PC-3 (cell line): Measurements from ENCODE around the gene SCN1B. TPM values are rescaled to one million over a fixed set of nuclear protein-coding genes. Genes with fewer than 3 reads are reported as not detected.

Experiments used
- ATAC-seq: fragments of 200-7000 bp; cut with Tn5 transposase; 2 replicates; pipeline ENCODE4 v1.9.1; 2020; ENCODE audit warnings: mild to moderate bottlenecking, moderate library complexity
- BruUV-seq: library from RNA; stranded (reverse); fragments of 400-500 nt; replicated peaks from 2 replicates; lab custom pipeline; 2021; lab: Mats Ljungman, UMichigan
- CTCF ChIA-PET: fragments of 300-600 bp; sonication (Branson Sonifier 250); formaldehyde crosslinking; loops from one replicate; lab custom pipeline; 2022; ENCODE audit warnings: antibody characterized with exemption; lab: Charles Lee
- POLR2A ChIA-PET: fragments of 300-600 bp; sonication (Branson Sonifier 250); formaldehyde crosslinking; loops from one replicate; lab custom pipeline; 2022; ENCODE audit warnings: antibody characterized with exemption; ENCODE audit not compliant: unreplicated experiment; lab: Charles Lee
- DNase-seq: peaks from one replicate; pipeline ENCODE4 v3.0.0-alpha.2; 2015
- H2AFZ ChIP-seq: fragments of 300-600 bp; sonication (generic); 2 replicates; pipeline ENCODE4 v1.6.0; 2016; ENCODE audit warnings: antibody characterized with exemption, low read length
- H3F3A ChIP-seq: fragments of 300-600 bp; sonication (generic); one replicate; pipeline ENCODE4 v1.6.0; 2017; ENCODE audit warnings: antibody characterized with exemption, low read length, control low read depth, mild to moderate bottlenecking; ENCODE audit not compliant: unreplicated experiment
- H3K27ac ChIP-seq: fragments of 300-600 bp; sonication (generic); 2 replicates; pipeline ENCODE4 v1.5.1; 2016; ENCODE audit warnings: mild to moderate bottlenecking, low read length
- H3K27me3 ChIP-seq: fragments of 300-600 bp; sonication (generic); 2 replicates; pipeline ENCODE4 v1.6.1; 2016; ENCODE audit warnings: low read length, mixed read lengths
- H3K36me3 ChIP-seq: fragments of 300-600 bp; sonication (generic); 2 replicates; pipeline ENCODE4 v1.6.1; 2016; ENCODE audit warnings: low read depth, mixed run types, low read length, mixed read lengths
- H3K4me1 ChIP-seq: fragments of 300-600 bp; sonication (generic); 2 replicates; pipeline ENCODE4 v1.5.1; 2016; ENCODE audit warnings: low read length; ENCODE audit not compliant: insufficient read depth
- H3K4me2 ChIP-seq: fragments of 300-600 bp; sonication (generic); 2 replicates; pipeline ENCODE4 v1.6.0; 2016; ENCODE audit warnings: low read length
- H3K4me3 ChIP-seq: fragments of 300-600 bp; sonication (generic); 2 replicates; pipeline ENCODE4 v1.5.1; 2016; ENCODE audit warnings: mild to moderate bottlenecking, low read length, mixed read lengths
- H3K79me2 ChIP-seq: fragments of 300-600 bp; sonication (generic); 2 replicates; pipeline ENCODE4 v1.6.1; 2017; ENCODE audit warnings: low read length, mixed read lengths
- H3K9ac ChIP-seq: fragments of 300-600 bp; sonication (generic); 2 replicates; pipeline ENCODE4 v1.6.0; 2016; ENCODE audit warnings: mild to moderate bottlenecking, low read length
- H3K9me2 ChIP-seq: fragments of 300-600 bp; sonication (generic); replicated peaks from 2 replicates; pipeline ENCODE4 v1.6.1; 2016; ENCODE audit warnings: mixed run types, low read length, mixed read lengths
- H3K9me3 ChIP-seq: fragments of 300-600 bp; sonication (generic); 2 replicates; pipeline ENCODE4 v1.6.1; 2016; ENCODE audit warnings: low read length, mixed read lengths
- H4K20me1 ChIP-seq: fragments of 300-600 bp; sonication (generic); 2 replicates; pipeline ENCODE4 v1.6.1; 2016; ENCODE audit warnings: low read length, mixed read lengths
- CTCF ChIP-seq: fragments of 300-600 bp; sonication (generic); conservative IDR thresholded peaks from 2 replicates; pipeline ENCODE4 v1.5.1; 2017; ENCODE audit warnings: antibody characterized with exemption, low read depth, mild to moderate bottlenecking, low read length
- EZH2 ChIP-seq: fragments of 300-600 bp; sonication (generic); IDR thresholded peaks from one replicate; pipeline ENCODE4 v1.6.1; 2017; ENCODE audit warnings: antibody characterized with exemption, mild to moderate bottlenecking, low read length; ENCODE audit not compliant: unreplicated experiment
- EZH2phosphoT487 ChIP-seq: fragments of 300-600 bp; sonication (generic); IDR thresholded peaks from 2 replicates; pipeline ENCODE4 v1.6.1; 2018; ENCODE audit warnings: mild to moderate bottlenecking, antibody characterized with exemption, low read length, borderline replicate concordance
- intact Hi-C: fragments of 100-400 bp; cut with micrococcal nuclease; formaldehyde crosslinking; loops from 2 replicates; pipeline ENCODE4 v1.9.0; 2023
- total RNA-seq: library from RNA; depleted of rRNA; stranded (reverse); fragments of >200 nt; gene quantifications from 2 replicates; pipeline ENCODE4 v1.2.3, GENCODE V29; 2014

Gene SCN1B
- total RNA-seq, 1 experiment from 2014 or later, result 1.7 TPM

- Histone ChIP-seq H3K27ac (no peak overlapping the region), H3K9me3 (no peaks in the 10 kb centered on the region), H3K36me3 (no peaks in the 10 kb centered on the region), H3K4me3 (no peak overlapping the region), H3K27me3 (no peaks in the 10 kb centered on the region), H3K79me2 (no peaks in the 10 kb centered on the region), H4K20me1 (no peaks in the 10 kb centered on the region), H3K4me1 (peaks cover 9% of the 10 kb centered on the region; the same call in 1 of the 2 replicates), H3K9ac (no peak overlapping the region), H3K9me2 (no peaks in the 10 kb centered on the region), H3F3A (no peaks in the 10 kb centered on the region), H2AFZ (no peak overlapping the region), H3K4me2 (no peak overlapping the region)
- no TSS peak for BruUV-seq
- intact Hi-C loops, result no loop called here
- DNase-seq (peak; percentile 62), ATAC-seq (no peak; the same call in 1 of the 2 replicates)
- POLR2A ChIA-PET, result no interaction called here
- CTCF ChIA-PET, result interaction anchor here (0.7 to 1.2 kb wide), 5 partner anchors 19 to 97 kb away, joined by 3 to 8 read pairs (median 3); no protein-coding TSS in a partner anchor
- TF ChIP-seq CTCF, result peak; percentile 94
- no peak for TF ChIP-seq EZH2phosphoT487
These were observed 14.2 kb downstream of the SCN1B start for GRCh38 chr19:35044317-35045117.

GRCh38 chr19:35045667-35046300, 15.5 kb downstream of the SCN1B start:
- CTCF ChIA-PET, result no interaction called here
- no peak overlapping the region for H3K27ac ChIP-seq
- no TSS peak for BruUV-seq
- no peak overlapping the region for H2AFZ ChIP-seq
- peaks cover 6% of the 10 kb centered on the region; the same call in 1 of the 2 replicates for H3K4me1 ChIP-seq
- no peak for ATAC-seq
- no peak overlapping the region for H3K9ac ChIP-seq
- H4K20me1 ChIP-seq, result no peaks in the 10 kb centered on the region
- H3K4me2 ChIP-seq, result no peak overlapping the region
- POLR2A ChIA-PET, result no interaction called here
- no peak for TF ChIP-seq EZH2
- TF ChIP-seq CTCF, result peak; percentile 35; the same call in 1 of the 2 replicates
- no peaks in the 10 kb centered on the region for H3F3A ChIP-seq
- no peak overlapping the region for H3K4me3 ChIP-seq
- intact Hi-C loops, result no loop called here
- H3K79me2 ChIP-seq, result no peaks in the 10 kb centered on the region
- H3K9me2 ChIP-seq, result no peaks in the 10 kb centered on the region
- no peaks in the 10 kb centered on the region for H3K9me3 ChIP-seq
- H3K27me3 ChIP-seq, result no peaks in the 10 kb centered on the region
- peak; percentile 24 for DNase-seq
- no peaks in the 10 kb centered on the region for H3K36me3 ChIP-seq

- H3K4me3 ChIP-seq, result no peak overlapping the region
- no peaks in the 10 kb centered on the region for H3K4me1 ChIP-seq
- H3K36me3 ChIP-seq, result no peaks in the 10 kb centered on the region
- no peak overlapping the region for H3K4me2 ChIP-seq
- no peak overlapping the region for H2AFZ ChIP-seq
- H3K9me3 ChIP-seq, result no peaks in the 10 kb centered on the region
- ATAC-seq (no peak), DNase-seq (no peak)
- no peaks in the 10 kb centered on the region for H4K20me1 ChIP-seq
- POLR2A ChIA-PET, result no interaction called here
- intact Hi-C loops, result no loop called here
- no peaks in the 10 kb centered on the region for H3K79me2 ChIP-seq
- no peaks in the 10 kb centered on the region for H3F3A ChIP-seq
- H3K27ac ChIP-seq, result no peak overlapping the region
- TF ChIP-seq CTCF (no peak), EZH2phosphoT487 (no peak), EZH2 (no peak)
- CTCF ChIA-PET, result no interaction called here
- H3K9me2 ChIP-seq, result no peaks in the 10 kb centered on the region
- BruUV-seq, result no TSS peak
- no peak overlapping the region for H3K9ac ChIP-seq
- no peaks in the 10 kb centered on the region for H3K27me3 ChIP-seq
These were observed 16.2 kb downstream of the SCN1B start for GRCh38 chr19:35046461-35046860.
